ENCODE measurements around the gene DENND2A.

The DENND2A gene

DNA sequence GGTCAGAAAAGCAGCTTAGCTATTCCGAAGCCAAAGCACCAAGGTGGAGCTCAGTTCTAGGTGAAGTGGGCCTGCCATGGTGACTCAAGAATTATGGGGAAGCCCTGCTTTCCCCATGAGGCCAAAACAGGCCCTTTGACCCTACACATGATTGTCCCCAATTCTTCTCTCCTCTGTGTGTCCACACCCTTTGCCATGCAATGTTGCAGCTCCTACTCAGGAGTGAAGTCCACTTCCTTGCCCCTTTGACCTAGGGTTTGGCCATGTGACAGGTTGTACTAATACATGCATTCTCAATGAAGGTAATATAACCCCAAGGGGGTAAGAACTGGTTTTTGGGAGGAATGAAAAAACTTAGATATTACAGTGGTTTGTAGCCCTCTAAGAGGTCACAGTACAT is 93.7 kb downstream of the DENND2A start:
- DNase-seq (ENCODE audit: low read depth in 1 of 2, low spot score in 1 of 2): no peak
- TF ChIP-seq SPI1 (IDR thresholded peaks at IDR 0.05; ENCODE audit: borderline replicate concordance, low read depth) (no peak), POLR2AphosphoS5 (IDR thresholded peaks at IDR 0.05; ENCODE audit: low read depth) (no peak), GABPA (IDR thresholded peaks at IDR 0.05; ENCODE audit: low read depth) (no peak)
- TF ChIP-seq, protein P1, sequence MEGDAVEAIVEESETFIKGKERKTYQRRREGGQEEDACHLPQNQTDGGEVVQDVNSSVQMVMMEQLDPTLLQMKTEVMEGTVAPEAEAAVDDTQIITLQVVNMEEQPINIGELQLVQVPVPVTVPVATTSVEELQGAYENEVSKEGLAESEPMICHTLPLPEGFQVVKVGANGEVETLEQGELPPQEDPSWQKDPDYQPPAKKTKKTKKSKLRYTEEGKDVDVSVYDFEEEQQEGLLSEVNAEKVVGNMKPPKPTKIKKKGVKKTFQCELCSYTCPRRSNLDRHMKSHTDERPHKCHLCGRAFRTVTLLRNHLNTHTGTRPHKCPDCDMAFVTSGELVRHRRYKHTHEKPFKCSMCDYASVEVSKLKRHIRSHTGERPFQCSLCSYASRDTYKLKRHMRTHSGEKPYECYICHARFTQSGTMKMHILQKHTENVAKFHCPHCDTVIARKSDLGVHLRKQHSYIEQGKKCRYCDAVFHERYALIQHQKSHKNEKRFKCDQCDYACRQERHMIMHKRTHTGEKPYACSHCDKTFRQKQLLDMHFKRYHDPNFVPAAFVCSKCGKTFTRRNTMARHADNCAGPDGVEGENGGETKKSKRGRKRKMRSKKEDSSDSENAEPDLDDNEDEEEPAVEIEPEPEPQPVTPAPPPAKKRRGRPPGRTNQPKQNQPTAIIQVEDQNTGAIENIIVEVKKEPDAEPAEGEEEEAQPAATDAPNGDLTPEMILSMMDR (IDR thresholded peaks at IDR 0.05; ENCODE audit: insufficient read depth, low read length): no peak
- TF ChIP-seq, protein P2, sequence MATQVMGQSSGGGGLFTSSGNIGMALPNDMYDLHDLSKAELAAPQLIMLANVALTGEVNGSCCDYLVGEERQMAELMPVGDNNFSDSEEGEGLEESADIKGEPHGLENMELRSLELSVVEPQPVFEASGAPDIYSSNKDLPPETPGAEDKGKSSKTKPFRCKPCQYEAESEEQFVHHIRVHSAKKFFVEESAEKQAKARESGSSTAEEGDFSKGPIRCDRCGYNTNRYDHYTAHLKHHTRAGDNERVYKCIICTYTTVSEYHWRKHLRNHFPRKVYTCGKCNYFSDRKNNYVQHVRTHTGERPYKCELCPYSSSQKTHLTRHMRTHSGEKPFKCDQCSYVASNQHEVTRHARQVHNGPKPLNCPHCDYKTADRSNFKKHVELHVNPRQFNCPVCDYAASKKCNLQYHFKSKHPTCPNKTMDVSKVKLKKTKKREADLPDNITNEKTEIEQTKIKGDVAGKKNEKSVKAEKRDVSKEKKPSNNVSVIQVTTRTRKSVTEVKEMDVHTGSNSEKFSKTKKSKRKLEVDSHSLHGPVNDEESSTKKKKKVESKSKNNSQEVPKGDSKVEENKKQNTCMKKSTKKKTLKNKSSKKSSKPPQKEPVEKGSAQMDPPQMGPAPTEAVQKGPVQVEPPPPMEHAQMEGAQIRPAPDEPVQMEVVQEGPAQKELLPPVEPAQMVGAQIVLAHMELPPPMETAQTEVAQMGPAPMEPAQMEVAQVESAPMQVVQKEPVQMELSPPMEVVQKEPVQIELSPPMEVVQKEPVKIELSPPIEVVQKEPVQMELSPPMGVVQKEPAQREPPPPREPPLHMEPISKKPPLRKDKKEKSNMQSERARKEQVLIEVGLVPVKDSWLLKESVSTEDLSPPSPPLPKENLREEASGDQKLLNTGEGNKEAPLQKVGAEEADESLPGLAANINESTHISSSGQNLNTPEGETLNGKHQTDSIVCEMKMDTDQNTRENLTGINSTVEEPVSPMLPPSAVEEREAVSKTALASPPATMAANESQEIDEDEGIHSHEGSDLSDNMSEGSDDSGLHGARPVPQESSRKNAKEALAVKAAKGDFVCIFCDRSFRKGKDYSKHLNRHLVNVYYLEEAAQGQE (IDR thresholded peaks at IDR 0.05; ENCODE audit: insufficient replicate concordance, low read depth): no peak
- H3K4me3 ChIP-seq (replicated peaks; ENCODE audit: insufficient read depth, low read length): no peak overlapping the region
- no peak overlapping the region for H3K27ac ChIP-seq (replicated peaks)
- H3K27me3 ChIP-seq (ENCODE audit: insufficient read depth, poor library complexity, severe bottlenecking): no peaks in the 10 kb centered on the region

DNA sequence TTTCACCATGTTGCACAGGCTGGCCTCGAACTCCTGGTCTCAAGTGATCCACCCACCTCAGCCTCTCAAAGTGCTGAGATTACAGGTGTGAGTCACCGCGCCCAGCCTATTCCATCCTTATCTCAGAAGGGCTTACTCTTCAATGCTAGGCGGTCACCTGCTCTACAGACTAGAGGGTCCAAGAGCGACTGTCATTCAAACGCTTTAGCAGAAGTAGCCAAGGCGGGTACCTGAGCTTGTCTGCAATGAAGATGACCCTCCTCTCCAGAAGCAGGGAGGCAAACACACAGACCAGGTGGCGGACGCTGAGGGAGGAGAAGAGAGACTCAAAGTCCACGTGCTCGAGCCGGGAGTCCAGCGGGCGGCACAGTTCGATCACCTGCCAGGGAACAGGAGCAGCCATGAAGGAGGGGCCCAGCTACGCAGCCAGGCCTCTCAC is 96.2 kb downstream of the DENND2A start:
- H3K27me3 ChIP-seq (ENCODE audit: insufficient read depth, poor library complexity, severe bottlenecking): no peaks in the 10 kb centered on the region
- TF ChIP-seq, protein P2 (IDR thresholded peaks at IDR 0.05; ENCODE audit: insufficient replicate concordance, low read depth): no peak
- TF ChIP-seq GABPA (IDR thresholded peaks at IDR 0.05; ENCODE audit: low read depth): no peak
- no peak for TF ChIP-seq SPI1 (IDR thresholded peaks at IDR 0.05; ENCODE audit: borderline replicate concordance, low read depth)
- no peak for TF ChIP-seq POLR2AphosphoS5 (IDR thresholded peaks at IDR 0.05; ENCODE audit: low read depth)
- TF ChIP-seq, protein P1 (IDR thresholded peaks at IDR 0.05; ENCODE audit: insufficient read depth, low read length): no peak
- no peak for DNase-seq (ENCODE audit: low read depth in 1 of 2, low spot score in 1 of 2)
- no peak overlapping the region for H3K4me3 ChIP-seq (replicated peaks; ENCODE audit: insufficient read depth, low read length)
- H3K27ac ChIP-seq (replicated peaks): no peak overlapping the region

DNA sequence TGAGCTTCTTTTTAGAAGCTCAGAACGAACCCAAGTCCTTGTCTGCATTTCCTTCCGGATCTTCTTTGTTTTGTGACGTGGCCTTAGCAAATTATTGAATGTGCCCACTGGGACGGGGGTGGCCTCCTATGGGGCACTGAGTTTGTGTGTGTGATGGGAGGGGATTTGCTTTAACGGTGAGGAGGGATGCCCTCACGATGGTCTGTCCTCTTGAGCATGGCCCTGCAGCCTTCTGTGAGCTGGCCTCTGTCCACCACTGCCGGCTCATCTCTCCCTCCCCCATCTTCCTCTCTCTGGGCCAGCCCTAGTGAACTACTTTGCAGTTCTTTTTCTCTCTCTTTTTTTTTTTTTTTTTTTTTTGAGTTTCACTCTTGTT is 98.4 kb downstream of the DENND2A start:
- H3K27ac ChIP-seq (replicated peaks): no peak overlapping the region
- no peaks in the 10 kb centered on the region for H3K27me3 ChIP-seq (ENCODE audit: insufficient read depth, poor library complexity, severe bottlenecking)
- H3K4me3 ChIP-seq (replicated peaks; ENCODE audit: insufficient read depth, low read length): no peak overlapping the region
- no peak for DNase-seq (ENCODE audit: low read depth in 1 of 2, low spot score in 1 of 2)
- TF ChIP-seq GABPA (IDR thresholded peaks at IDR 0.05; ENCODE audit: low read depth) (no peak), POLR2AphosphoS5 (IDR thresholded peaks at IDR 0.05; ENCODE audit: low read depth) (no peak), SPI1 (IDR thresholded peaks at IDR 0.05; ENCODE audit: borderline replicate concordance, low read depth) (no peak)
- TF ChIP-seq, protein P2 (IDR thresholded peaks at IDR 0.05; ENCODE audit: insufficient replicate concordance, low read depth): no peak
- TF ChIP-seq, protein P1 (IDR thresholded peaks at IDR 0.05; ENCODE audit: insufficient read depth, low read length): no peak

Data from HL-60 (cell line).